OCI-LY1 (cell line): ENCODE measurements around the gene RAB10.

ENCODE experiments used
- EZH2 ChIP-seq: fragments of 200-600 bp; sonication (generic), shearing (Covaris generic); IDR thresholded peaks from 2 replicates; pipeline ENCODE4 v1.8.0; 2017; ENCODE audit warnings: borderline replicate concordance, mixed run types, mild to moderate bottlenecking, antibody characterized with exemption, low read length, moderate library complexity, mixed read lengths
- TF ChIP-seq, protein P1 (sequence below): fragments of 200-600 bp; sonication (generic), shearing (Covaris generic); IDR thresholded peaks from 2 replicates; pipeline ENCODE4 v1.5.1; 2017; ENCODE audit warnings: mild to moderate bottlenecking, antibody characterized with exemption, low read length, moderate library complexity, mixed read lengths

DNA sequence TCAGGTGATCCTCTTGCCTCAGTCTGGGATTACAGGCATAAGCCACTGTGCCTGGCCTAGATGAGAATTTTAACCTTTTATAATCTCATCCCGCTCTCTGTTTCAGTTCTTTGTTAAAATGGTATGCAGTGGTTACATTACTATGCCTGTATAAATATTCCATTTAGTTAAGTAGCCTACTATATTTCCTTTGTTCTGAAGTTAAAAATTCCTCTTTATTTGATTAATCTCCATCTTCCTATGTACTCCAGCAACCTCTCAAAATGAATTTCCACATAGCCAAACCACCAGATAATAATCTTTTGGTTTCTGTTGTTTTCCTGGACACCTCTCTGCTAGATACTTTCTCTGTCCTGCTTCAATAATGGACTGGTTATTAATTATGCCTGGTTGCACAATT is 15.8 kb downstream of the RAB10 start:
- TF ChIP-seq, protein P1, sequence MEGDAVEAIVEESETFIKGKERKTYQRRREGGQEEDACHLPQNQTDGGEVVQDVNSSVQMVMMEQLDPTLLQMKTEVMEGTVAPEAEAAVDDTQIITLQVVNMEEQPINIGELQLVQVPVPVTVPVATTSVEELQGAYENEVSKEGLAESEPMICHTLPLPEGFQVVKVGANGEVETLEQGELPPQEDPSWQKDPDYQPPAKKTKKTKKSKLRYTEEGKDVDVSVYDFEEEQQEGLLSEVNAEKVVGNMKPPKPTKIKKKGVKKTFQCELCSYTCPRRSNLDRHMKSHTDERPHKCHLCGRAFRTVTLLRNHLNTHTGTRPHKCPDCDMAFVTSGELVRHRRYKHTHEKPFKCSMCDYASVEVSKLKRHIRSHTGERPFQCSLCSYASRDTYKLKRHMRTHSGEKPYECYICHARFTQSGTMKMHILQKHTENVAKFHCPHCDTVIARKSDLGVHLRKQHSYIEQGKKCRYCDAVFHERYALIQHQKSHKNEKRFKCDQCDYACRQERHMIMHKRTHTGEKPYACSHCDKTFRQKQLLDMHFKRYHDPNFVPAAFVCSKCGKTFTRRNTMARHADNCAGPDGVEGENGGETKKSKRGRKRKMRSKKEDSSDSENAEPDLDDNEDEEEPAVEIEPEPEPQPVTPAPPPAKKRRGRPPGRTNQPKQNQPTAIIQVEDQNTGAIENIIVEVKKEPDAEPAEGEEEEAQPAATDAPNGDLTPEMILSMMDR = no peak
- no peak for TF ChIP-seq EZH2
